ENCODE results near the gene CACNA1I. TPM values are rescaled to one million over a fixed set of nuclear protein-coding genes. Genes with fewer than 3 reads are reported as not detected.
"Not testable (repeated sequence)": the region's sequence is repeated elsewhere in the genome, so short reads cannot be mapped to it uniquely, and the experiment has no call there.

The CACNA1I gene
- total RNA-seq, 3 donors from 2014 or later (not counting 1 experiment from before 2014, with no cell fraction given): 0.05 to 0.83 (median 0.72) TPM

DNA sequence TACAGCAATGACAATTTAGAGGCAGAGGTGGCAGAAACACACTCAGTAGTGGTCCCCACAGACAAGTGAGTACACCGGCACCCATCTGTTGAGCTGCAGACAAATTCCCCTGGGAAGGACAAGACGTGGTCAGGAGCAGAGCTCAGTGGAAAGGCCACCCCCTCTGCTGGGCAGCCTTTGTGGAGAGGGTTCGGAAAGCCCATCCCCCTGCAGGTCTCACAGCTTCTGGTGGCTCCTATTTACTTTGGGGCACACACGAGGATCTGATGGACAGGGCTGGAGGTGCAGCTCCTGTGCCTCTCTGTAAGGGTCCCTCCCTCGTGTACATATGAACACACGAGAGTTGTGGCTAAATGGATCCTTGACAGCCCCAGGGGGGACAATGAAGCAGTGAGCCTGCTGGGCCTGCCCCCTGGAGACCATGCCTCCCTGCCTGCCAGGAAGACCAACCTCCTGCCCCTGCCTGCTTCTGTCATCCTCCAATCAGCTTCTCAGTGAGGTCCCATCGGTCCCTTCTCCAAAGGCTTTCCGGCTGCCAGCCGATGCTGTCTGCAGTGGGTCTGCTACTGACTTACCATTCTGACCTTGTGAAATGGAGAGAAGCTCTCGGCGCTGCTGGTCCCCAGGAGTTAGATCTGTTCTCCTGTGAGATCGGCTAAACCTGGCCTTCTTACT is 161.5 kb downstream of the CACNA1I start:
- ATAC-seq: no peak
- Mint-ChIP-seq H3K4me3 (no peak overlapping the region), H3K36me3 (no peaks in the 10 kb centered on the region), H3K27me3 (ENCODE audit: low read depth in 2 of 2) (peaks cover 19 to 33% of the 10 kb centered on the region in 2 donors), H3K4me1 (no peaks in the 10 kb centered on the region), H3K9me3 (no peaks in the 10 kb centered on the region), H3K27ac (no peak overlapping the region)
- intact Hi-C loops (cut with micrococcal nuclease): no loop called here
- Histone ChIP-seq H3K36me3 (ENCODE audit: control insufficient read depth, insufficient read depth, low read length) (no peaks in the 10 kb centered on the region), H3K27me3 (ENCODE audit: control insufficient read depth, insufficient read depth, low read length) (peaks cover 7% of the 10 kb centered on the region), H3K27ac (ENCODE audit: low read length) (no peak overlapping the region), H3K4me1 (ENCODE audit: control insufficient read depth, insufficient read depth, low read length) (no peaks in the 10 kb centered on the region), H3K4me3 (ENCODE audit: low read length) (no peak overlapping the region), H3K9me3 (ENCODE audit: control insufficient read depth, insufficient read depth, low read length) (no peaks in the 10 kb centered on the region)
- TF ChIP-seq CTCF (IDR thresholded peaks at IDR 0.05): no peak
- no peak for DNase-seq
- 73% methylated on average over 12 of the region's 12 CpGs for WGBS (ENCODE audit: insufficient coverage)

GRCh38 chr22:39732625-39733024 is 162.1 kb downstream of the CACNA1I start:
- no peak overlapping the region for H3K27ac ChIP-seq (ENCODE audit: low read length)
- WGBS (ENCODE audit: insufficient coverage): 81% methylated on average over 8 of the region's 8 CpGs
- no peak overlapping the region for H3K4me3 ChIP-seq (ENCODE audit: low read length)
- no peaks in the 10 kb centered on the region for H3K36me3 Mint-ChIP-seq
- H3K27me3 ChIP-seq (ENCODE audit: control insufficient read depth, insufficient read depth, low read length): peaks cover 8% of the 10 kb centered on the region
- H3K36me3 ChIP-seq (ENCODE audit: control insufficient read depth, insufficient read depth, low read length): no peaks in the 10 kb centered on the region
- no peaks in the 10 kb centered on the region for H3K9me3 Mint-ChIP-seq
- peaks cover 15 to 33% of the 10 kb centered on the region in 2 donors for H3K27me3 Mint-ChIP-seq (ENCODE audit: low read depth in 2 of 2)
- TF ChIP-seq CTCF (IDR thresholded peaks at IDR 0.05): no peak
- DNase-seq (no peak), ATAC-seq (no peak)
- intact Hi-C loops (cut with micrococcal nuclease): no loop called here
- no peaks in the 10 kb centered on the region for H3K4me1 ChIP-seq (ENCODE audit: control insufficient read depth, insufficient read depth, low read length)
- H3K9me3 ChIP-seq (ENCODE audit: control insufficient read depth, insufficient read depth, low read length): no peaks in the 10 kb centered on the region
- H3K4me1 Mint-ChIP-seq: no peaks in the 10 kb centered on the region
- no peak overlapping the region for H3K4me3 Mint-ChIP-seq
- no peak overlapping the region for H3K27ac Mint-ChIP-seq

DNA sequence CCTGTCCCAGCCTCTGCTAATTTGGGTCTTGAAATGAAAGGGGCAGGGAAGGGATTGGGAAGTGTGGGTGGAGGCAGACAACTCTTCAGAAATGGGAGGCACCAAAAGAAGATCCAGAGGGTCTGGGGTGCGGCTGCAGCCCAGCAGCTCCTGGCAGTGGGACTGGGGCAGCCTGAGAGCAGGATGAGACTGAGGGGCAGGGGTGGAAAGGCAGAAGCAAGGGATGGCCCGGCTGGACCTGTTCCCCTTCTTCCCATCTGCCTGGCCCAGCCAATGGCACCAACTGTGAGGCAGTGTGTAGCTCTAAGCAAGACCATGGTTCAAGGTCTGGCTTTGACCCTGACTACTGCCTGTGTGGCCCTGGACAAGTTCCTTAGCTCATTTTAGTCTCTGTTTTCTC is 162.6 kb downstream of the CACNA1I start:
- Histone ChIP-seq H3K9me3 (ENCODE audit: control insufficient read depth, insufficient read depth, low read length) (no peaks in the 10 kb centered on the region), H3K4me3 (ENCODE audit: low read length) (no peak overlapping the region), H3K4me1 (ENCODE audit: control insufficient read depth, insufficient read depth, low read length) (no peaks in the 10 kb centered on the region), H3K27ac (ENCODE audit: low read length) (no peak overlapping the region), H3K36me3 (ENCODE audit: control insufficient read depth, insufficient read depth, low read length) (no peaks in the 10 kb centered on the region), H3K27me3 (ENCODE audit: control insufficient read depth, insufficient read depth, low read length) (peaks cover 8% of the 10 kb centered on the region)
- peaks cover 19 to 38% of the 10 kb centered on the region in 2 donors for H3K27me3 Mint-ChIP-seq (ENCODE audit: low read depth in 2 of 2)
- WGBS (ENCODE audit: insufficient coverage): 80% methylated on average over 2 of the region's 2 CpGs
- intact Hi-C loops (cut with micrococcal nuclease): no loop called here
- H3K4me3 Mint-ChIP-seq: no peak overlapping the region
- no peaks in the 10 kb centered on the region for H3K4me1 Mint-ChIP-seq
- TF ChIP-seq CTCF (IDR thresholded peaks at IDR 0.05): no peak
- DNase-seq: no peak
- ATAC-seq: no peak
- no peaks in the 10 kb centered on the region for H3K36me3 Mint-ChIP-seq
- H3K27ac Mint-ChIP-seq: no peak overlapping the region
- no peaks in the 10 kb centered on the region for H3K9me3 Mint-ChIP-seq

- H3K4me1 Mint-ChIP-seq; H3K9me3 ChIP-seq (ENCODE audit: control insufficient read depth, insufficient read depth, low read length); H3K27ac Mint-ChIP-seq; H3K27ac ChIP-seq (ENCODE audit: low read length); ATAC-seq; H3K36me3 Mint-ChIP-seq; H3K4me1 ChIP-seq (ENCODE audit: control insufficient read depth, insufficient read depth, low read length); intact Hi-C loops (cut with micrococcal nuclease); H3K4me3 ChIP-seq (ENCODE audit: low read length); H3K4me3 Mint-ChIP-seq; H3K9me3 Mint-ChIP-seq; H3K27me3 ChIP-seq (ENCODE audit: control insufficient read depth, insufficient read depth, low read length); DNase-seq; H3K36me3 ChIP-seq (ENCODE audit: control insufficient read depth, insufficient read depth, low read length): not testable (repeated sequence)
- peaks cover 19 to 40% of the 10 kb centered on the region in 2 donors for H3K27me3 Mint-ChIP-seq (ENCODE audit: low read depth in 2 of 2)
- no CpG with 5 or more reads among the region's 1 CpG for WGBS (ENCODE audit: insufficient coverage)
Observed at GRCh38 chr22:39734046-39734445, 163.5 kb downstream of the CACNA1I start.

All from natural killer cell (primary cell).